IMR-90 (cell line): ENCODE results near the gene SPTLC1. TPM values are rescaled to one million over a fixed set of nuclear protein-coding genes. Genes with fewer than 3 reads are reported as not detected.

Experiments used
- ATAC-seq: fragments of 200-7000 bp; cut with Tn5 transposase; 2 replicates; pipeline ENCODE4 v1.9.1; 2020; ENCODE audit warnings: low read depth, mild to moderate bottlenecking, moderate library complexity
- BruUV-seq: library from RNA; stranded (reverse); fragments of 400-500 nt; replicated peaks from 2 replicates; lab custom pipeline; 2021; lab: Mats Ljungman, UMichigan
- CTCF ChIA-PET: fragments of 300-600 bp; formaldehyde crosslinking; extraction: SDS; loops from one replicate; lab custom pipeline; 2021; ENCODE audit warnings: antibody characterized with exemption; lab: Yijun Ruan, JAX
- POLR2A ChIA-PET: fragments of 300-600 bp; sonication (Branson Sonifier 250); formaldehyde crosslinking; loops from one replicate; lab custom pipeline; 2022; ENCODE audit warnings: antibody characterized with exemption; ENCODE audit not compliant: unreplicated experiment; lab: Charles Lee
- DNase-seq: peaks from one replicate; pipeline ENCODE4 v3.0.0; 2013
- H2AFZ ChIP-seq: replicated peaks from 2 replicates; pipeline ENCODE3; 2013; ENCODE audit warnings: low read length, mild to moderate bottlenecking; ENCODE audit not compliant: poor library complexity
- H2AK5ac ChIP-seq: 2 replicates; pipeline ENCODE4 v1.6.1; 2013; ENCODE audit warnings: low read depth, low read length, inconsistent platforms
- H2AK9ac ChIP-seq: replicated peaks from 2 replicates; pipeline ENCODE3; 2013; ENCODE audit warnings: mild to moderate bottlenecking, low read depth, low read length, moderate library complexity; ENCODE audit not compliant: poor library complexity
- H2BK120ac ChIP-seq: 2 replicates; pipeline ENCODE4 v1.6.1; 2013; ENCODE audit warnings: low read depth, low read length, inconsistent platforms
- H2BK15ac ChIP-seq: 3 replicates; pipeline ENCODE4 v1.6.1; 2013; ENCODE audit warnings: low read depth, low read length, inconsistent platforms
- H2BK20ac ChIP-seq: 2 replicates; pipeline ENCODE4 v1.6.1; 2013; ENCODE audit warnings: low read depth, mild to moderate bottlenecking, inconsistent platforms, low read length, moderate library complexity
- H2BK5ac ChIP-seq: 2 replicates; pipeline ENCODE4 v1.6.1; 2013; ENCODE audit warnings: mild to moderate bottlenecking, low read depth, low read length, inconsistent platforms; ENCODE audit not compliant: poor library complexity, severe bottlenecking
- H3K14ac ChIP-seq: replicated peaks from 2 replicates; pipeline ENCODE4 v1.6.1; 2013; ENCODE audit warnings: low read depth, low read length, inconsistent platforms
- H3K18ac ChIP-seq: 2 replicates; pipeline ENCODE4 v1.6.1; 2013; ENCODE audit warnings: low read depth, low read length, control low read depth
- H3K23ac ChIP-seq: 2 replicates; pipeline ENCODE4 v1.6.1; 2013; ENCODE audit warnings: low read depth, low read length, inconsistent platforms
- H3K27ac ChIP-seq: 2 replicates; pipeline ENCODE4 v1.5.1; 2013; ENCODE audit warnings: mild to moderate bottlenecking, control low read depth, low read length; ENCODE audit not compliant: insufficient read depth
- H3K27me3 ChIP-seq: 2 replicates; pipeline ENCODE4 v1.6.1; 2013; ENCODE audit warnings: low read length; ENCODE audit not compliant: control insufficient read depth, insufficient read depth
- H3K36me3 ChIP-seq: 2 replicates; pipeline ENCODE4 v1.6.1; 2013; ENCODE audit warnings: low read length, mixed read lengths; ENCODE audit not compliant: control insufficient read depth, insufficient read depth
- H3K4ac ChIP-seq: 2 replicates; pipeline ENCODE4 v1.6.1; 2013; ENCODE audit warnings: low read depth, low read length, inconsistent platforms
- H3K4me1 ChIP-seq: 2 replicates; pipeline ENCODE4 v1.6.1; 2013; ENCODE audit warnings: low read length, mixed read lengths; ENCODE audit not compliant: control insufficient read depth, insufficient read depth
- H3K4me2 ChIP-seq: 2 replicates; pipeline ENCODE4 v1.6.1; 2013; ENCODE audit warnings: low read depth, mild to moderate bottlenecking, control low read depth, low read length, moderate library complexity
- H3K4me3 ChIP-seq: 2 replicates; pipeline ENCODE4 v1.5.1; 2013; ENCODE audit warnings: low read depth, mild to moderate bottlenecking, control low read depth, low read length, moderate library complexity; ENCODE audit not compliant: insufficient read depth
- H3K56ac ChIP-seq: 2 replicates; pipeline ENCODE4 v1.6.1; 2013; ENCODE audit warnings: low read length, inconsistent platforms; ENCODE audit not compliant: insufficient read depth; ENCODE audit errors: extremely low read depth
- H3K79me1 ChIP-seq, 2 experiments: 2 replicates each; pipeline ENCODE4 v1.6.1; 2013; ENCODE audit warnings: low read length in 2 of 2, inconsistent platforms in 1 of 2, low read depth in 1 of 2
- H3K9ac ChIP-seq: 2 replicates; pipeline ENCODE4 v1.6.1; 2013; ENCODE audit warnings: low read depth, low read length, control low read depth
- H3K9me1 ChIP-seq: 2 replicates; pipeline ENCODE4 v1.6.1; 2013; ENCODE audit warnings: low read length, inconsistent platforms; ENCODE audit not compliant: insufficient read depth
- H3K9me3 ChIP-seq: 2 replicates; pipeline ENCODE4 v1.6.1; 2013; ENCODE audit warnings: low read length; ENCODE audit not compliant: control insufficient read depth, insufficient read depth
- H4K20me1 ChIP-seq: 2 replicates; pipeline ENCODE4 v1.6.1; 2013; ENCODE audit warnings: low read length, inconsistent platforms; ENCODE audit not compliant: insufficient read depth
- H4K5ac ChIP-seq: 2 replicates; pipeline ENCODE4 v1.6.1; 2013; ENCODE audit warnings: mild to moderate bottlenecking, low read depth, low read length, control low read depth
- H4K8ac ChIP-seq, 2 experiments: 2 replicates each; pipeline ENCODE4 v1.6.1; 2013; ENCODE audit warnings: low read depth in 2 of 2, low read length in 2 of 2, control low read depth in 1 of 2, inconsistent platforms in 1 of 2
- H4K91ac ChIP-seq: 2 replicates; pipeline ENCODE4 v1.6.1; 2013; ENCODE audit warnings: low read depth, low read length, inconsistent platforms; ENCODE audit not compliant: insufficient read depth
- BHLHE40 ChIP-seq: fragments of 150-350 bp; IDR thresholded peaks from 2 replicates; pipeline ENCODE4 v1.6.1; 2016; ENCODE audit warnings: mild to moderate bottlenecking, low read depth, low read length
- CEBPB ChIP-seq: IDR thresholded peaks from 2 replicates; pipeline ENCODE4 v1.6.1; 2012; ENCODE audit warnings: low read depth, low read length, improper control_type of control experiment
- CHD1 ChIP-seq: IDR thresholded peaks from 2 replicates; pipeline ENCODE4 v1.6.1; 2012; ENCODE audit warnings: low read depth, low read length, improper control_type of control experiment
- FOS ChIP-seq: fragments of 150-350 bp; IDR thresholded peaks from 2 replicates; pipeline ENCODE4 v1.6.1; 2016; ENCODE audit warnings: low read depth, low read length
- MAFK ChIP-seq: IDR thresholded peaks from 2 replicates; pipeline ENCODE4 v1.6.1; 2012; ENCODE audit warnings: low read depth, low read length, improper control_type of control experiment
- MAZ ChIP-seq: IDR thresholded peaks from 2 replicates; pipeline ENCODE4 v1.6.1; 2012; ENCODE audit warnings: low read depth, mild to moderate bottlenecking, low read length, improper control_type of control experiment, moderate library complexity, borderline replicate concordance
- MXI1 ChIP-seq: IDR thresholded peaks from 2 replicates; pipeline ENCODE4 v1.6.1; 2012; ENCODE audit warnings: low read depth, mild to moderate bottlenecking, low read length, moderate library complexity, borderline replicate concordance
- NFE2L2 ChIP-seq: fragments of 150-350 bp; IDR thresholded peaks from 2 replicates; pipeline ENCODE4 v1.6.1; 2016; ENCODE audit warnings: low read depth, mild to moderate bottlenecking, low read length
- POLR2A ChIP-seq: IDR thresholded peaks from 2 replicates; pipeline ENCODE4 v1.6.1; 2012; ENCODE audit warnings: mild to moderate bottlenecking, low read depth, low read length
- RCOR1 ChIP-seq: IDR thresholded peaks from 2 replicates; pipeline ENCODE4 v1.6.1; 2012; ENCODE audit warnings: mild to moderate bottlenecking, low read length, improper control_type of control experiment; ENCODE audit not compliant: insufficient replicate concordance
- RFX5 ChIP-seq: IDR thresholded peaks from 2 replicates; pipeline ENCODE4 v1.8.0; 2012; ENCODE audit warnings: low read depth, mild to moderate bottlenecking, low read length, moderate library complexity
- SMC3 ChIP-seq: fragments of 150-350 bp; IDR thresholded peaks from 2 replicates; pipeline ENCODE4 v1.6.1; 2016; ENCODE audit warnings: low read depth, mild to moderate bottlenecking, antibody characterized with exemption, low read length, moderate library complexity
- WGBS, 2 experiments: methylation state at CpG; one replicate each; pipeline versions ENCODE4 v1.1.5 to v1.1.7; 2013; ENCODE audit warnings: missing lambda C conversion rate in 2 of 2; ENCODE audit not compliant: insufficient read length in 1 of 2; ENCODE audit errors: extremely low coverage in 2 of 2; 5-methylcytosine and 5-hydroxymethylcytosine counted together
- dilution Hi-C: fragments of 300-500 bp; cut with HindIII; formaldehyde crosslinking; loops from one replicate; pipeline ENCODE4 v1.14.3; 2018; ENCODE audit warnings: low sequenced_read_pairs; ENCODE audit not compliant: unreplicated experiment
- in situ Hi-C: fragments of 300-500 bp; cut with MboI; formaldehyde crosslinking; loops from 3 replicates; pipeline ENCODE4 v1.14.3; 2019; ENCODE audit warnings: low sequenced_read_pairs, inconsistent platforms, mixed read lengths
- intact Hi-C: fragments of 100-400 bp; cut with micrococcal nuclease; formaldehyde crosslinking; loops from 2 replicates; pipeline ENCODE4 v1.10.0; 2022
- polyA plus RNA-seq, 3 experiments: library from polyadenylated mRNA; depleted of rRNA; stranded (reverse); fragments of >200 nt; gene quantifications; 2 replicates each; pipeline ENCODE4 v1.2.3, GENCODE V29; 2012; ENCODE audit warnings: low replicate concordance in 1 of 3
- total RNA-seq: library from RNA; depleted of rRNA; stranded (reverse); fragments of >200 nt; gene quantifications from 2 replicates; pipeline ENCODE4 v1.2.3, GENCODE V29; 2012
- TF ChIP-seq, protein P1 (sequence below): fragments of 150-350 bp; IDR thresholded peaks from 2 replicates; pipeline ENCODE4 v1.6.1; 2017; ENCODE audit warnings: mild to moderate bottlenecking, antibody characterized with exemption, low read length, low read depth
- TF ChIP-seq, protein P2 (sequence below): conservative IDR thresholded peaks from 2 replicates; pipeline ENCODE4 v1.5.1; 2012; ENCODE audit warnings: mild to moderate bottlenecking, low read depth, low read length, improper control_type of control experiment

SPTLC1 gene
- total and polyA plus RNA-seq, 2 of the 4 experiments (the other 2 are of a cell fraction): 65.7 to 92.7 TPM

DNA sequence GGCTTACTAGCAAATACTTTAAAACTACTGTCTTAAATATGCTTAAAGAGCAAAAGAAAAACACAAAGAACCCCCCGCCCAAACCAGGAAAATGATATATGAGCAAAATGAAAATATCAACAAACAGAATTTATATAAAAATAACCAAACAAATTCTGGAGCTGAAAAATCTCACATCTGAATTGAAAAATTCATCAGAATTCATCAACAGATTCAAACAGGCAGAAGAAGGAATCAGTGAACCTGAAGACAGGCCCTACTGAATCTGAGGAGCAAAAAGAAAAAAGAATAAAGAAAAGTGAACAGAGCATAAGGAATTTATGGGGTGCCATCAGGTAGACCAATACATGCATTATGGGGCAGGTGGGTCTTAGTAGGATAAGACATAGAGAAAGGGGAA is 49.8 kb upstream of the SPTLC1 start:
- in situ Hi-C loops: no loop called here
- CTCF ChIA-PET: interaction anchor here (1.2 kb wide), 1 partner anchor 78 kb away, joined by 4 read pairs; no protein-coding TSS in a partner anchor

More for the DNA sequence above, 49.8 kb upstream of the SPTLC1 start:
- Histone ChIP-seq H3K14ac (no peak overlapping the region), H3K27ac (no peak overlapping the region), H2AK5ac (no peak overlapping the region), H4K5ac (no peak overlapping the region), H3K9ac (no peak overlapping the region), H3K4me3 (no peak overlapping the region), H4K20me1 (no peaks in the 10 kb centered on the region), H2BK5ac (no peak overlapping the region), H3K9me3 (peaks cover 15% of the 10 kb centered on the region), H2BK120ac (no peak overlapping the region), H3K4ac (no peak overlapping the region), H2BK20ac (no peak overlapping the region), H3K79me1 (no peaks in the 10 kb centered on the region), H3K4me1 (peaks cover 6% of the 10 kb centered on the region), H4K8ac (no peak overlapping the region), H3K4me2 (no peak overlapping the region), H4K91ac (no peak overlapping the region), H2AFZ (no peak overlapping the region), H3K27me3 (no peaks in the 10 kb centered on the region), H3K36me3 (peaks cover 2% of the 10 kb centered on the region; the same call in 1 of the 2 replicates), H3K18ac (no peak overlapping the region), H3K23ac (no peak overlapping the region), H3K9me1 (0 out of 2 replicates have a peak, but pooled peaks cover 6% of the 10 kb centered on the region), H3K56ac (no peak overlapping the region), H2AK9ac (no peak overlapping the region), H2BK15ac (no peak overlapping the region)
- WGBS, 2 experiments: no CpG with 5 or more reads among the region's 1 CpG
- intact Hi-C loops (no loop called here), dilution Hi-C loops (no loop called here)
- TF ChIP-seq, protein P1, sequence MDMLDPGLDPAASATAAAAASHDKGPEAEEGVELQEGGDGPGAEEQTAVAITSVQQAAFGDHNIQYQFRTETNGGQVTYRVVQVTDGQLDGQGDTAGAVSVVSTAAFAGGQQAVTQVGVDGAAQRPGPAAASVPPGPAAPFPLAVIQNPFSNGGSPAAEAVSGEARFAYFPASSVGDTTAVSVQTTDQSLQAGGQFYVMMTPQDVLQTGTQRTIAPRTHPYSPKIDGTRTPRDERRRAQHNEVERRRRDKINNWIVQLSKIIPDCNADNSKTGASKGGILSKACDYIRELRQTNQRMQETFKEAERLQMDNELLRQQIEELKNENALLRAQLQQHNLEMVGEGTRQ: no peak
- TF ChIP-seq, protein P2, sequence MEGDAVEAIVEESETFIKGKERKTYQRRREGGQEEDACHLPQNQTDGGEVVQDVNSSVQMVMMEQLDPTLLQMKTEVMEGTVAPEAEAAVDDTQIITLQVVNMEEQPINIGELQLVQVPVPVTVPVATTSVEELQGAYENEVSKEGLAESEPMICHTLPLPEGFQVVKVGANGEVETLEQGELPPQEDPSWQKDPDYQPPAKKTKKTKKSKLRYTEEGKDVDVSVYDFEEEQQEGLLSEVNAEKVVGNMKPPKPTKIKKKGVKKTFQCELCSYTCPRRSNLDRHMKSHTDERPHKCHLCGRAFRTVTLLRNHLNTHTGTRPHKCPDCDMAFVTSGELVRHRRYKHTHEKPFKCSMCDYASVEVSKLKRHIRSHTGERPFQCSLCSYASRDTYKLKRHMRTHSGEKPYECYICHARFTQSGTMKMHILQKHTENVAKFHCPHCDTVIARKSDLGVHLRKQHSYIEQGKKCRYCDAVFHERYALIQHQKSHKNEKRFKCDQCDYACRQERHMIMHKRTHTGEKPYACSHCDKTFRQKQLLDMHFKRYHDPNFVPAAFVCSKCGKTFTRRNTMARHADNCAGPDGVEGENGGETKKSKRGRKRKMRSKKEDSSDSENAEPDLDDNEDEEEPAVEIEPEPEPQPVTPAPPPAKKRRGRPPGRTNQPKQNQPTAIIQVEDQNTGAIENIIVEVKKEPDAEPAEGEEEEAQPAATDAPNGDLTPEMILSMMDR: no peak
- TF ChIP-seq RFX5 (no peak), MXI1 (no peak), POLR2A (no peak), CHD1 (no peak), BHLHE40 (no peak), CEBPB (no peak), SMC3 (no peak), NFE2L2 (no peak), RCOR1 (no peak), FOS (no peak), MAFK (no peak), MAZ (no peak)
- POLR2A ChIA-PET: no interaction called here
- DNase-seq (no peak), ATAC-seq (no peak)
- no TSS peak for BruUV-seq
